HG03520 (cell line): ENCODE measurements around the gene NBPF10.
"Not testable (repeated sequence)": the region's sequence is repeated elsewhere in the genome, so short reads cannot be mapped to it uniquely, and the experiment has no call there.

Experiments
- ATAC-seq: cut with Tn5 transposase; IDR thresholded peaks from one replicate; pipeline ENCODE4 v1.9.1; 2021; ENCODE audit warnings: mild to moderate bottlenecking, moderate library complexity; ENCODE audit not compliant: unreplicated experiment

The NBPF10 gene, protein sequence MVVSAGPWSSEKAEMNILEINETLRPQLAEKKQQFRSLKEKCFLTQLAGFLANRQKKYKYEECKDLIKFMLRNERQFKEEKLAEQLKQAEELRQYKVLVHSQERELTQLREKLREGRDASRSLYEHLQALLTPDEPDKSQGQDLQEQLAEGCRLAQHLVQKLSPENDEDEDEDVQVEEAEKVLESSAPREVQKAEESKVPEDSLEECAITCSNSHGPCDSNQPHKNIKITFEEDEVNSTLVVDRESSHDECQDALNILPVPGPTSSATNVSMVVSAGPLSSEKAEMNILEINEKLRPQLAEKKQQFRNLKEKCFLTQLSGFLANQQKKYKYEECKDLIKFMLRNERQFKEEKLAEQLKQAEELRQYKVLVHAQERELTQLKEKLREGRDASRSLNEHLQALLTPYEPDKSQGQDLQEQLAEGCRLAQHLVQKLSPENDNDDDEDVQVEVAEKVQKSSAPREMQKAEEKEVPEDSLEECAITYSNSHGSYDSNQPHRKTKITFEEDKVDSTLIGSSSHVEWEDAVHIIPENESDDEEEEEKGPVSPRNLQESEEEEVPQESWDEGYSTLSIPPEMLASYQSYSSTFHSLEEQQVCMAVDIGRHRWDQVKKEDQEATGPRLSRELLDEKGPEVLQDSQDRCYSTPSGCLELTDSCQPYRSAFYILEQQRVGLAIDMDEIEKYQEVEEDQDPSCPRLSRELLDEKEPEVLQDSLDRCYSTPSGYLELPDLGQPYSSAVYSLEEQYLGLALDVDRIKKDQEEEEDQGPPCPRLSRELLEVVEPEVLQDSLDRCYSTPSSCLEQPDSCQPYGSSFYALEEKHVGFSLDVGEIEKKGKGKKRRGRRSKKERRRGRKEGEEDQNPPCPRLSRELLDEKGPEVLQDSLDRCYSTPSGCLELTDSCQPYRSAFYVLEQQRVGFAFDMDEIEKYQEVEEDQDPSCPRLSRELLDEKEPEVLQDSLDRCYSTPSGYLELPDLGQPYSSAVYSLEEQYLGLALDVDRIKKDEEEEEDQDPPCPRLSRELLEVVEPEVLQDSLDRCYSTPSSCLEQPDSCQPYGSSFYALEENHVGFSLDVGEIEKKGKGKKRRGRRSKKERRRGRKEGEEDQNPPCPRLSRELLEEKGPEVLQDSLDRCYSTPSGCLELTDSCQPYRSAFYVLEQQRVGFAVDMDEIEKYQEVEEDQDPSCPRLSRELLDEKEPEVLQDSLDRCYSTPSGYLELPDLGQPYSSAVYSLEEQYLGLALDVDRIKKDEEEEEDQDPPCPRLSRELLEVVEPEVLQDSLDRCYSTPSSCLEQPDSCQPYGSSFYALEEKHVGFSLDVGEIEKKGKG (N-terminal part only)

DNA sequence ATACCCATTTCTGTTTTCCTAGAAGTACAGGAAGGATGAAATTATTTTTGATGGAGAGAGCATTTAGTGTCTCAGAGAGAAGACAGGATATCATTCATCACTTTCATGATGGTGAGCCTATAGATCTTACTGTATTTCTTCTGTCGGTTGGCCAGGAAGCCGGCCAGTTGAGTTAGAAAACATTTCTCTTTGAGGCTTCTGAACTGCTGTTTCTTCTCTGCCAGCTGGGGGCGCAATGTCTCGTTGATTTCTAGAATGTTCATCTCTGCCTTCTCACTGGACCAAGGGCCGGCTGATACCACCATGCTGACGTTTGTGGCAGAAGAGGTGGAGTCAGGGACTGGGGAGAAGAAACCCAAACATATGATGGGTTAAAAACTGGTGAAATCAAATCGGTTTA lies at the start of gene NBPF10:
NBPF10 (minus strand) TSS at position 340 of the 400 bp plus-strand sequence; CDS start at position 305, 35 bp downstream.
- ATAC-seq = not testable (repeated sequence)

GRCh38 chr1:146174531-146174930 lies 29.9 kb upstream of the NBPF10 start:
- ATAC-seq = not testable (repeated sequence)

DNA sequence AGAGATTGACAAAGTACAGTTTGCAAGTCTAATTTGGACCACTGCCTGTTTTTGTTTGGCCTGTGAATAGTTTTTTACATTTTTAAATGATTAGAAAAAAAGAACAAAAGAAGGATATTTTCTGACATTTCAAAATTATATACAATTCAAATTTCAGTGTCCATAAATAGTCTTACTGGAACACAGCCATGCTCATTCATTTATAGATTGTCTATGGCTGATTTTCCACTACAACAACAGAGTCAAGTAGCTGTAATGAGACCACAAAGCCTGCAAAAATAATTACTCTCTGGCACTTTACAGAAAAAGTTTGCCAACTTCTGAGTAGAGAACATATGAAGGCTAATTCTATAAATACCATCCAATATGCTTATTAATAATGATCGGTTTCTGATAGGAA lies 23.1 kb upstream of the NBPF10 start:
- ATAC-seq = not testable (repeated sequence)

DNA sequence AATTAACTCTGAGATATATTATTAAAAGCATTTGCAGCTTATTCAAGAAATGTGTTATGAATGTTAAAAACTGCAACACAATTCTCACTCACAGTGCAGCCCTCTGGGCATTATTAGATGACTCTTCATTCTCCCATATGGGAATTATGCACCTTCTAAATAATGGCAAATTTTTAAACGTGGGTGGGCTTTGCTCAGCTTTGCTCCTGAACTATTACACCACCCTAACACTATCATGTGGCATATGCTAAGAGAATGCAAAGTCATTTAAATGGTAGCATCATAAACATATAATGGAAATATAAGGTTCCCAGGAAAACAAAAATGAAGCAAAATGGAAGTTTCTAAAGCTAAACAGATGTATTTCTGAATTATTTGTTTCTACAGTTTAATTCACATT lies 22.7 kb upstream of the NBPF10 start:
- ATAC-seq = not testable (repeated sequence)
